DOHH2 (cell line): ENCODE data around the gene SLC47A2.

Experiments used
- CTCF ChIP-seq: fragments of 200-600 bp; sonication (generic); IDR thresholded peaks from one replicate; pipeline ENCODE4 v1.5.1; 2014; ENCODE audit warnings: antibody characterized with exemption, mild to moderate bottlenecking, low read depth, low read length; ENCODE audit not compliant: poor library complexity, severe bottlenecking
- EZH2phosphoT487 ChIP-seq: fragments of 200-600 bp; sonication (generic); IDR thresholded peaks from 2 replicates; pipeline ENCODE4 v1.6.1; 2017; ENCODE audit warnings: borderline replicate concordance, mild to moderate bottlenecking, antibody characterized with exemption, low read length, moderate library complexity, mixed read lengths

GRCh38 chr17:19707728-19708221 is 8.6 kb downstream of the SLC47A2 start:
- no peak for TF ChIP-seq CTCF
- TF ChIP-seq EZH2phosphoT487, result no peak
